ENCODE measurements around the gene DNAJC10.

The DNAJC10 gene

DNA sequence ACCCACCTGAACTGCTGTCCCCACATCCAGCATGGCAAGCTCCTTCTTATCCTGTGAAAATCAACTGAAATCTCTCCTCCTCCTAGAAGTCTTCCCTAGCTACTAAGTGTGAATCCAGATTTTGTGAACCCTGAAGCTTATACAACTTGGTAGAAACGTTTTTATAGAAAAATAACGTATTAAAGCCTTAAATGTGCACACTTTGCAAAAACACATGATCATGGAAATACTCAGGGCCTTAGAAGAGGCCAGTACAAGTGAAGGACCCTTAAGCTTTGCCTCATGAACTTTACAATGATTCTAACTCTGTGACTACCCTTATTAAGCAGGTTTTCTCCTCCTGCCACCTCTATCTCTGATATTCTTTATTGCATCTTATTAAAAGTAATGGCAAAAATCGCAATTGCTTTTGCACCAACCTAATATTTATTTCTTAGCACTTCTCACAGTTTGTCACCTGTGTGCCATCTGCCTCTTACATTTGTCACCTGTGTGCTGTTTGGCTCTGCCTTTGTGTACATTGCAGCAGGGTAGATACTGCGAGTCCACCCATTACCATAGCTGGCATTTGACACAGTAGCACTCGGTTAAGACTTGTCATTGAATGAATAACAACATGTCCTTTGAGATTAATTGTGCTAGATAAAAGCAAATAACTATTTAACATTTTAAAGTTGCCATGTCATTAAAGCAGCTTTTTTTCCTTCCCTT is 108.2 kb downstream of the DNAJC10 start:
- Histone ChIP-seq H3K4me3 (replicated peaks; ENCODE audit: low read depth, low read length) (no peak overlapping the region), H3K27me3 (replicated peaks; ENCODE audit: control insufficient read depth, insufficient read depth, low read length) (no peaks in the 10 kb centered on the region; the same call in none of the 2 replicates), H3K36me3 (ENCODE audit: control insufficient read depth, insufficient read depth, low read length) (no peaks in the 10 kb centered on the region)
- TF ChIP-seq, protein P1, sequence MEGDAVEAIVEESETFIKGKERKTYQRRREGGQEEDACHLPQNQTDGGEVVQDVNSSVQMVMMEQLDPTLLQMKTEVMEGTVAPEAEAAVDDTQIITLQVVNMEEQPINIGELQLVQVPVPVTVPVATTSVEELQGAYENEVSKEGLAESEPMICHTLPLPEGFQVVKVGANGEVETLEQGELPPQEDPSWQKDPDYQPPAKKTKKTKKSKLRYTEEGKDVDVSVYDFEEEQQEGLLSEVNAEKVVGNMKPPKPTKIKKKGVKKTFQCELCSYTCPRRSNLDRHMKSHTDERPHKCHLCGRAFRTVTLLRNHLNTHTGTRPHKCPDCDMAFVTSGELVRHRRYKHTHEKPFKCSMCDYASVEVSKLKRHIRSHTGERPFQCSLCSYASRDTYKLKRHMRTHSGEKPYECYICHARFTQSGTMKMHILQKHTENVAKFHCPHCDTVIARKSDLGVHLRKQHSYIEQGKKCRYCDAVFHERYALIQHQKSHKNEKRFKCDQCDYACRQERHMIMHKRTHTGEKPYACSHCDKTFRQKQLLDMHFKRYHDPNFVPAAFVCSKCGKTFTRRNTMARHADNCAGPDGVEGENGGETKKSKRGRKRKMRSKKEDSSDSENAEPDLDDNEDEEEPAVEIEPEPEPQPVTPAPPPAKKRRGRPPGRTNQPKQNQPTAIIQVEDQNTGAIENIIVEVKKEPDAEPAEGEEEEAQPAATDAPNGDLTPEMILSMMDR (IDR thresholded peaks at IDR 0.05; ENCODE audit: insufficient read depth, low read length, poor library complexity, severe bottlenecking), result no peak
- no peak for DNase-seq (ENCODE audit: extremely low read depth, insufficient read length)

DNA sequence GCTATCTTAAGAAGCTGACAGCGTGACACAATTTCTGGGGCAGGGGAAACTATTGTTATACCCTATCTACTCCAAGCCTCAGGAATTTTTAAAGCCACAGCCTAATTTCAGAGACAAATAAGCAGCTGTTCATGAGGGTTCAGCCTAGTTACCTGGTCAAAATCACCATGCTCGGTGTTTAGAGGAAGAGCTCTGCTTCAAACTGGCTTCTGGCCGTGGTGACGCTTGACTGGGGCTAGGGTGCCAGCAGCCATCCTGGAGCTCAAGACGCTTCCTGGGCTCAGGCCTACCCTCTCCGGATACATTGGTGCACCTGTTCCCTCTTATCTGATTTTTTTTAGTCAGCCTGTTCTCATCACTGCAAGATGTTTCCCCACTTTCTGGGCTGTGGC is 108.7 kb downstream of the DNAJC10 start:
- H3K4me3 ChIP-seq (replicated peaks; ENCODE audit: low read depth, low read length), result no peak overlapping the region
- no peak for DNase-seq (ENCODE audit: extremely low read depth, insufficient read length)
- TF ChIP-seq, protein P1 (IDR thresholded peaks at IDR 0.05; ENCODE audit: insufficient read depth, low read length, poor library complexity, severe bottlenecking), result no peak
- no peaks in the 10 kb centered on the region; the same call in none of the 2 replicates for H3K27me3 ChIP-seq (replicated peaks; ENCODE audit: control insufficient read depth, insufficient read depth, low read length)
- no peaks in the 10 kb centered on the region for H3K36me3 ChIP-seq (ENCODE audit: control insufficient read depth, insufficient read depth, low read length)

DNA sequence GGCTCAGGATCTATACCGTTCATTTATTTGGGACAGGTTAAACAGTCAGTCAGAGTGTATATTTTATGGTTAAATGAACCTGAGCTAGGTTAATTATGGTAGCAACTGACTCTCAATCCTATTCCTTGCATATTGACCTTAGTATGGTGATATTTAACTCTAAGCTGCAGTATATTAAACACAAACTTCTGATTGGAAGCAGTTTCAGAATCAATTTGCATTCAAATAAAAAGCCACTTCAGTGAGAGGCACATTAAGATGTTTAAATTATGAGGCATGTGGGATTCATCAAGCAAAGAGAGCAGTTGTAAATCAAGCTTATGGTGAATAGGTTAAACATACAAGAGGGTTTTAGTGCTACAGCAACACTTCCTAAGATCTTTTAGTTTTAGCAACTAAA is 110.0 kb downstream of the DNAJC10 start:
- no peak for DNase-seq (ENCODE audit: extremely low read depth, insufficient read length)
- H3K4me3 ChIP-seq (replicated peaks; ENCODE audit: low read depth, low read length), result no peak overlapping the region
- no peaks in the 10 kb centered on the region; the same call in none of the 2 replicates for H3K27me3 ChIP-seq (replicated peaks; ENCODE audit: control insufficient read depth, insufficient read depth, low read length)
- no peaks in the 10 kb centered on the region for H3K36me3 ChIP-seq (ENCODE audit: control insufficient read depth, insufficient read depth, low read length)
- TF ChIP-seq, protein P1 (IDR thresholded peaks at IDR 0.05; ENCODE audit: insufficient read depth, low read length, poor library complexity, severe bottlenecking), result no peak

DNA sequence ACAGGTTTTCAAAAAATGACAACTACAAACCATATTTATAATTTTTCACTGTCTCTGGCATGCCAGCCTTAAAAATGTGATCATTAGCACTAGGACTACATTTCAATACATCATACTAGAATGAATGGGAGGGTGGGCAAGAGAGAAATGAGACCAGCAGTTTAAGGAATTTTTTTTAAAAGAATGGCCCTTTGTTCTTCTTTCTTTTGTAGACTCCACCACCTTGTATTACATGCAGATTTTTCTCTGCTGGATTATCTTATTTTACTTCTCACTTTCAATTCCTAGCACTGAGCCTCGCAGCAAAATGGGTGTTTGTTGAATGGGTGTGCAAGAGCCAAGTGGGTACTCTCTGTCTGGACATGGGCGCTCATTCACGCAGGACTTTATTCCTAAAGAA is 110.4 kb downstream of the DNAJC10 start:
- TF ChIP-seq, protein P1 (IDR thresholded peaks at IDR 0.05; ENCODE audit: insufficient read depth, low read length, poor library complexity, severe bottlenecking), result no peak
- DNase-seq (ENCODE audit: extremely low read depth, insufficient read length), result no peak
- Histone ChIP-seq H3K36me3 (ENCODE audit: control insufficient read depth, insufficient read depth, low read length) (no peaks in the 10 kb centered on the region), H3K4me3 (replicated peaks; ENCODE audit: low read depth, low read length) (no peak overlapping the region), H3K27me3 (replicated peaks; ENCODE audit: control insufficient read depth, insufficient read depth, low read length) (no peaks in the 10 kb centered on the region; the same call in none of the 2 replicates)

DNA sequence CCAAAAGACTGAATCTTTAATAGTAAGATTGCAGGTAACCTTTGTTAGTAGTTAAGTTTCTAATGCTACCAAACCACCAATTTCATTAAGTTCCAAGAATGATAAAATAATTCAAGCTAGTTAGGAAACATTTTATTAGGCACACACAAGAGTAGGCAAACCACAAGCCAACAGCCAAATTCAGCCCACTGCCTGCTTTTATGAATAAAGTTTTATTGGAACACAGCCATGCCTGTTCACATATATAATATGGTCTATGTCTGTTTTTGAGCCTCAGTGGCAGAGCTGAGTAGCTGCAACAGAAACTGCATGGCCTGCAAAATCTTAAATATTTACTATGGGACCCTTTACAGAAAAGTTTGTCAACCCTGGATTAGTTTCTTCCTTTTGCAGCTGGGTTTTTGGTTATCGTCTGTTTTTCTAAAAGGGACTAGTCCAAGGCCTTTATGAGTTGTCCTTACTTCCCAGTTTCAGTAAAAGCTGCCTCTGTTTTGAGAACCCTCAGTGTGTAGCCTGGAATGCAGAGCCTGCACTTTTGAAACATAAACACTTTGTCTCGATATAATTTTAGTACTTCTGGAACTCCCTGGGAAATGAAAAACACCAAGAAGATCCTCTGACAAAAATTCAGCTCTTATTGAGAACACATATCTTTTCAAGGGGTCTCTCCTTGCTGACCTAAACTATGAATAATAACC is 111.3 kb downstream of the DNAJC10 start:
- Histone ChIP-seq H3K27me3 (replicated peaks; ENCODE audit: control insufficient read depth, insufficient read depth, low read length) (no peaks in the 10 kb centered on the region; the same call in none of the 2 replicates), H3K4me3 (replicated peaks; ENCODE audit: low read depth, low read length) (no peak overlapping the region), H3K36me3 (ENCODE audit: control insufficient read depth, insufficient read depth, low read length) (no peaks in the 10 kb centered on the region)
- TF ChIP-seq, protein P1 (IDR thresholded peaks at IDR 0.05; ENCODE audit: insufficient read depth, low read length, poor library complexity, severe bottlenecking), result no peak
- DNase-seq (ENCODE audit: extremely low read depth, insufficient read length), result no peak
